Dendritic cell treated with granulocyte-macrophage colony-stimulating factor and Interleukin-4, amounts not matched to agents 40 ng/mL and 50 ng/mL, for 4 days (primary cell): ENCODE measurements around the gene KLHL20.
"Not testable (repeated sequence)": the region's sequence is repeated elsewhere in the genome, so short reads cannot be mapped to it uniquely, and the experiment has no call there.

ENCODE experiments used
- H3K27ac Mint-ChIP-seq: one replicate; pipeline ENCODE4 v1.8.0; 2022; ENCODE audit warnings: mild to moderate bottlenecking, mixed read lengths
- H3K27me3 Mint-ChIP-seq: one replicate; pipeline ENCODE4 v1.8.0; 2022; ENCODE audit warnings: mild to moderate bottlenecking, mixed read lengths
- H3K36me3 Mint-ChIP-seq: one replicate; pipeline ENCODE4 v1.8.0; 2022; ENCODE audit warnings: low read depth, mixed read lengths
- H3K4me1 Mint-ChIP-seq: one replicate; pipeline ENCODE4 v1.8.0; 2022; ENCODE audit warnings: low read depth, mixed read lengths
- H3K4me3 Mint-ChIP-seq: one replicate; pipeline ENCODE4 v1.8.0; 2022; ENCODE audit warnings: mild to moderate bottlenecking, moderate library complexity, mixed read lengths
- H3K9me3 Mint-ChIP-seq: one replicate; pipeline ENCODE4 v1.8.0; 2022; ENCODE audit warnings: mixed read lengths
- intact Hi-C: fragments of 100-400 bp; cut with micrococcal nuclease; formaldehyde crosslinking; loops from one replicate; pipeline ENCODE4 v1.15.0; 2022

The KLHL20 gene

GRCh38 chr1:173714759-173715537, at the start of gene KLHL20:
TSS of gene KLHL20 (plus strand) at chr1:173714981. CDS start at chr1:173716044, 1,063 bp downstream.
- peaks cover 6% of the 10 kb centered on the region for H3K4me1 Mint-ChIP-seq
- intact Hi-C loops: loop anchor here (5.0 to 10.0 kb wide), 3 partner anchors 107 to 283 kb away; partner anchors contain the start of genes CENPL, DARS2 and PRDX6
- H3K27ac Mint-ChIP-seq: peak within 1 kb of the TSS; percentile 96
- no peaks in the 10 kb centered on the region for H3K9me3 Mint-ChIP-seq
- peaks cover 20% of the 10 kb centered on the region for H3K27me3 Mint-ChIP-seq
- H3K4me3 Mint-ChIP-seq: peak within 1 kb of the TSS; percentile 98
- H3K36me3 Mint-ChIP-seq: peaks cover 25% of the 10 kb centered on the region

- no peak overlapping the region for H3K4me3 Mint-ChIP-seq
Measured at GRCh38 chr1:173666646-173667045, 48.1 kb upstream of the KLHL20 start.

GRCh38 chr1:173669491-173669941, 45.3 kb upstream of the KLHL20 start, which contains the start of gene ANKRD45:
TSS of gene ANKRD45 (minus strand) at chr1:173669851. CDS start at chr1:173659418, 10,433 bp downstream.
- no peaks in the 10 kb centered on the region for H3K9me3 Mint-ChIP-seq
- peak within 1 kb of the TSS; percentile 17 for H3K4me3 Mint-ChIP-seq
- peaks cover 25% of the 10 kb centered on the region for H3K27me3 Mint-ChIP-seq
- no peak within 1 kb of the TSS for H3K27ac Mint-ChIP-seq
- intact Hi-C loops: no loop called here
- H3K36me3 Mint-ChIP-seq: no peaks in the 10 kb centered on the region
- H3K4me1 Mint-ChIP-seq: peaks cover 8% of the 10 kb centered on the region

More at GRCh38 chr1:173666646-173667045, 48.1 kb upstream of the KLHL20 start:
- Mint-ChIP-seq H3K4me1 (peaks cover 18% of the 10 kb centered on the region), H3K36me3 (no peaks in the 10 kb centered on the region), H3K9me3 (no peaks in the 10 kb centered on the region), H3K27me3 (peaks cover 25% of the 10 kb centered on the region), H3K27ac (no peak overlapping the region)
- intact Hi-C loops: no loop called here

GRCh38 chr1:173674496-173674895, 40.3 kb upstream of the KLHL20 start:
- H3K4me1 Mint-ChIP-seq, H3K27ac Mint-ChIP-seq, intact Hi-C loops, H3K4me3 Mint-ChIP-seq, H3K9me3 Mint-ChIP-seq, H3K36me3 Mint-ChIP-seq, H3K27me3 Mint-ChIP-seq: not testable (repeated sequence)

GRCh38 chr1:173680152-173680551, 34.6 kb upstream of the KLHL20 start:
- H3K36me3 Mint-ChIP-seq, H3K4me1 Mint-ChIP-seq, H3K27ac Mint-ChIP-seq, H3K9me3 Mint-ChIP-seq, H3K27me3 Mint-ChIP-seq, intact Hi-C loops, H3K4me3 Mint-ChIP-seq: not testable (repeated sequence)

GRCh38 chr1:173682184-173682583, 32.6 kb upstream of the KLHL20 start:
- intact Hi-C loops: no loop called here
- H3K27me3 Mint-ChIP-seq: no peaks in the 10 kb centered on the region
- H3K27ac Mint-ChIP-seq: no peak overlapping the region
- H3K9me3 Mint-ChIP-seq: no peaks in the 10 kb centered on the region
- H3K4me1 Mint-ChIP-seq: no peaks in the 10 kb centered on the region
- no peaks in the 10 kb centered on the region for H3K36me3 Mint-ChIP-seq
- H3K4me3 Mint-ChIP-seq: no peak overlapping the region

- peaks cover 10% of the 10 kb centered on the region for H3K9me3 Mint-ChIP-seq
- intact Hi-C loops, H3K27ac Mint-ChIP-seq, H3K4me1 Mint-ChIP-seq, H3K27me3 Mint-ChIP-seq, H3K4me3 Mint-ChIP-seq, H3K36me3 Mint-ChIP-seq: not testable (repeated sequence)
Measured at GRCh38 chr1:173683838-173684237, 30.9 kb upstream of the KLHL20 start.

- intact Hi-C loops, H3K27ac Mint-ChIP-seq, H3K36me3 Mint-ChIP-seq, H3K4me1 Mint-ChIP-seq, H3K27me3 Mint-ChIP-seq, H3K4me3 Mint-ChIP-seq: not testable (repeated sequence)
- peaks cover 13% of the 10 kb centered on the region for H3K9me3 Mint-ChIP-seq
Measured at GRCh38 chr1:173685121-173685520, 29.7 kb upstream of the KLHL20 start.

- Mint-ChIP-seq H3K9me3 (peaks cover 13% of the 10 kb centered on the region), H3K27ac (no peak overlapping the region)
Measured at GRCh38 chr1:173688300-173688699, 26.5 kb upstream of the KLHL20 start.

GRCh38 chr1:173693238-173693637, 21.5 kb upstream of the KLHL20 start:
- peaks cover 6% of the 10 kb centered on the region for H3K4me1 Mint-ChIP-seq
- H3K9me3 Mint-ChIP-seq: peaks cover 14% of the 10 kb centered on the region
- H3K27me3 Mint-ChIP-seq: peaks cover 3% of the 10 kb centered on the region
- H3K27ac Mint-ChIP-seq: no peak overlapping the region
- intact Hi-C loops: no loop called here
- H3K36me3 Mint-ChIP-seq: no peaks in the 10 kb centered on the region
- no peak overlapping the region for H3K4me3 Mint-ChIP-seq

More at GRCh38 chr1:173688300-173688699, 26.5 kb upstream of the KLHL20 start:
- Mint-ChIP-seq H3K27me3 (no peaks in the 10 kb centered on the region), H3K4me3 (no peak overlapping the region), H3K36me3 (no peaks in the 10 kb centered on the region), H3K4me1 (peaks cover 6% of the 10 kb centered on the region)
- intact Hi-C loops: no loop called here

GRCh38 chr1:173701299-173701698, 13.5 kb upstream of the KLHL20 start:
- H3K9me3 Mint-ChIP-seq, H3K4me3 Mint-ChIP-seq, intact Hi-C loops, H3K27ac Mint-ChIP-seq, H3K36me3 Mint-ChIP-seq, H3K27me3 Mint-ChIP-seq, H3K4me1 Mint-ChIP-seq: not testable (repeated sequence)

- intact Hi-C loops: no loop called here
- H3K4me3 Mint-ChIP-seq: no peak overlapping the region
Measured at GRCh38 chr1:173702736-173703135, 12.0 kb upstream of the KLHL20 start.

GRCh38 chr1:173705117-173705516, 9.7 kb upstream of the KLHL20 start:
- Mint-ChIP-seq H3K4me1 (no peaks in the 10 kb centered on the region), H3K27me3 (peaks cover 15% of the 10 kb centered on the region), H3K27ac (no peak overlapping the region), H3K36me3 (no peaks in the 10 kb centered on the region), H3K4me3 (no peak overlapping the region), H3K9me3 (no peaks in the 10 kb centered on the region)
- intact Hi-C loops: no loop called here

More at GRCh38 chr1:173702736-173703135, 12.0 kb upstream of the KLHL20 start:
- no peak overlapping the region for H3K27ac Mint-ChIP-seq
- no peaks in the 10 kb centered on the region for H3K36me3 Mint-ChIP-seq
- H3K9me3 Mint-ChIP-seq: no peaks in the 10 kb centered on the region
- H3K27me3 Mint-ChIP-seq: peaks cover 4% of the 10 kb centered on the region
- H3K4me1 Mint-ChIP-seq: no peaks in the 10 kb centered on the region

- H3K9me3 Mint-ChIP-seq: no peaks in the 10 kb centered on the region
- H3K4me3 Mint-ChIP-seq: no peak overlapping the region
- H3K27ac Mint-ChIP-seq: no peak overlapping the region
- intact Hi-C loops: no loop called here
- no peaks in the 10 kb centered on the region for H3K36me3 Mint-ChIP-seq
- no peaks in the 10 kb centered on the region for H3K4me1 Mint-ChIP-seq
- peaks cover 32% of the 10 kb centered on the region for H3K27me3 Mint-ChIP-seq
Measured at GRCh38 chr1:173708787-173709186, 6.0 kb upstream of the KLHL20 start.
